GM19324 (cell line): ENCODE data around the gene USP10.
"Not testable (repeated sequence)": the region's sequence is repeated elsewhere in the genome, so short reads cannot be mapped to it uniquely, and the experiment has no call there.

Source experiments
- ATAC-seq: cut with Tn5 transposase; IDR thresholded peaks from one replicate; pipeline ENCODE4 v1.9.1; 2021; ENCODE audit warnings: mild to moderate bottlenecking, moderate library complexity; ENCODE audit not compliant: unreplicated experiment, low FRiP score

Gene USP10

GRCh38 chr16:84692451-84693214 lies 7.2 kb upstream of the USP10 start:
- ATAC-seq: no peak

GRCh38 chr16:84693869-84694268 lies 5.9 kb upstream of the USP10 start:
- ATAC-seq: not testable (repeated sequence)

GRCh38 chr16:84694980-84695379 lies 4.8 kb upstream of the USP10 start:
- no peak for ATAC-seq

- ATAC-seq: no peak
Observed at GRCh38 chr16:84699147-84699711, 571 bp upstream of the USP10 start.

GRCh38 chr16:84700446-84701300 lies 873 bp downstream of the USP10 start:
- peak; percentile 40 for ATAC-seq

GRCh38 chr16:84703681-84704080 lies 3.9 kb downstream of the USP10 start:
- ATAC-seq: no peak

- no peak for ATAC-seq
Observed at GRCh38 chr16:84704253-84704652, 4.5 kb downstream of the USP10 start.

GRCh38 chr16:84706856-84707255 lies 7.1 kb downstream of the USP10 start:
- no peak for ATAC-seq

- ATAC-seq: no peak
Observed at GRCh38 chr16:84709609-84710008, 9.8 kb downstream of the USP10 start.

GRCh38 chr16:84710686-84711085 lies 10.9 kb downstream of the USP10 start:
- no peak for ATAC-seq

GRCh38 chr16:84712138-84712671 lies 12.4 kb downstream of the USP10 start:
- ATAC-seq: no peak

- no peak for ATAC-seq
Observed at GRCh38 chr16:84712801-84713775, 13.3 kb downstream of the USP10 start.

GRCh38 chr16:84714028-84714427 lies 14.2 kb downstream of the USP10 start:
- ATAC-seq: no peak

GRCh38 chr16:84715424-84715823 lies 15.6 kb downstream of the USP10 start:
- ATAC-seq: no peak

- no peak for ATAC-seq
Observed at GRCh38 chr16:84715854-84716253, 16.1 kb downstream of the USP10 start.

- ATAC-seq: no peak
Observed at GRCh38 chr16:84716740-84717139, 16.9 kb downstream of the USP10 start.

- ATAC-seq: no peak
Observed at GRCh38 chr16:84717484-84717883, 17.7 kb downstream of the USP10 start.

GRCh38 chr16:84720177-84720579 lies 20.4 kb downstream of the USP10 start:
- no peak for ATAC-seq

GRCh38 chr16:84722068-84722467 lies 22.3 kb downstream of the USP10 start:
- no peak for ATAC-seq

- no peak for ATAC-seq
Observed at GRCh38 chr16:84723906-84724305, 24.1 kb downstream of the USP10 start.
